ENCODE data around the gene OPTN.
A peak's percentile ranks its signal among the peaks of the same experiment; 100 is the strongest.

OPTN gene

DNA sequence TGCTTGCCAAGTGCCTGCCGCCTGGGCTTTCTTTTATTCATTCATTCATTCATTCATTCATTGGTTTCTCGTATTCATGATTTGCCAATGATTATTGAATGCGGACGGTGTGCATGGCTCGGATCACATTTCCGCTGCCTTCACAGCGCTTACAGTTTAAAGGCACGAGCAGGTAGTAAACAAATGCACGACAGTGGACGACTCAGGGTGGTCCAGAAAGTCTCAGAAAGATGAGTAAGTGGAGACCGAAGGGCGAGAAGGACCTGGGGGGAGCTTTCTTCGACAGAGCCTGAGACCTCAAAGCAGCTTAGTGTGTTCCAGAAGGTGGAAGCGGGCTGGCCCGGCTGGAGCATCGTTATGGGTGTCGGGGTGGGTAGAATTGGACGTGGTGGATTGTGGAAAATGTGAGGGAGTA lies 61.9 kb downstream of the OPTN start:
- H3K4me3 ChIP-seq (ENCODE audit: low read depth, low read length): peak overlapping the region; percentile 78
- DNase-seq (ENCODE audit: low read depth): no peak

DNA sequence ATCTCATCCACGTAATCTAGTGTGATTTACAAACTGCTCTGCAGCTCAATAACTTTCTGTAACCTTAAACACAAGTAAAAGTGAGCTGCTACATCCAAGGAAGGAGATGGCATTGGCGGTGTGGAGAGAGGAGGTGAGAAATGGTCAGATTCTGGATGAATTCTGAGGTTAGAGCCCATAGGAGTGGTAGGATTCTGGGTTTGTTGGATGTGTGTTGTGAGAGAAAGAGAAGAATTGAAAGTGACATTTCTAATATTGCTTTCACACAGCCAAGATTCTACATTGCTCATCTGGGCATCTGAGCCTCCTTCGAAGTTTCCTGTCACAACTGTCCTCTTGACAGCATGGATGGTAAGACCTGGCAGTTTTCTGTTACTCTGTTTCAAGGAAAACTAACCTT lies 63.9 kb downstream of the OPTN start:
- no peak overlapping the region for H3K4me3 ChIP-seq (ENCODE audit: low read depth, low read length)

GRCh38 chr10:13165177-13165576 lies 65.2 kb downstream of the OPTN start:
- DNase-seq (ENCODE audit: low read depth): no peak
- H3K4me3 ChIP-seq (ENCODE audit: low read depth, low read length): no peak overlapping the region

More for the DNA sequence above, 63.9 kb downstream of the OPTN start:
- DNase-seq (ENCODE audit: low read depth): no peak

- no peak for DNase-seq (ENCODE audit: low read depth)
- H3K4me3 ChIP-seq (ENCODE audit: low read depth, low read length): no peak overlapping the region
Observed at GRCh38 chr10:13167568-13167967, 67.6 kb downstream of the OPTN start.

- H3K4me3 ChIP-seq (ENCODE audit: low read depth, low read length): no peak overlapping the region
- DNase-seq (ENCODE audit: low read depth): no peak
Observed at GRCh38 chr10:13168781-13169180, 68.8 kb downstream of the OPTN start.

GRCh38 chr10:13173616-13174015 lies 73.7 kb downstream of the OPTN start:
- no peak for DNase-seq (ENCODE audit: low read depth)
- no peak overlapping the region for H3K4me3 ChIP-seq (ENCODE audit: low read depth, low read length)

DNA sequence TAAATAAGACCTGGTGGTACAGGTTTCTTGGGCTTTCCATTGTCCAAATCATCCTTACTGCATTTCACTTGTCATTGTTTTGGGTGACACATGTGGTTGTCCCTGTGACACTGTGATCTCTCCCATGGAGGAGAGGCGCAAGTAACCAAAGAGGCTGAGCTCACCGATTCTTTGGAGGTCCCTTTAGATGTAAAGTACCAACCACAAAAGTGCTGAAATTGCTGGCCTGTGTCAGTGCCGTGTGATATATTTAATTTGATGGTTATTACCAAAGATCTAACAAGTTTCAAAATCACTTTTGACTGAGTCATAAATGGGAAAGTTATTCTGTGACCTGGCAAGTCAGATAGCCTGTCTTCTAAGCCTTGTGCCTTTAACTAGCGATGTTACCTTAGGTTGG lies 80.8 kb downstream of the OPTN start:
- DNase-seq (ENCODE audit: low read depth): no peak
- no peak overlapping the region for H3K4me3 ChIP-seq (ENCODE audit: low read depth, low read length)

DNA sequence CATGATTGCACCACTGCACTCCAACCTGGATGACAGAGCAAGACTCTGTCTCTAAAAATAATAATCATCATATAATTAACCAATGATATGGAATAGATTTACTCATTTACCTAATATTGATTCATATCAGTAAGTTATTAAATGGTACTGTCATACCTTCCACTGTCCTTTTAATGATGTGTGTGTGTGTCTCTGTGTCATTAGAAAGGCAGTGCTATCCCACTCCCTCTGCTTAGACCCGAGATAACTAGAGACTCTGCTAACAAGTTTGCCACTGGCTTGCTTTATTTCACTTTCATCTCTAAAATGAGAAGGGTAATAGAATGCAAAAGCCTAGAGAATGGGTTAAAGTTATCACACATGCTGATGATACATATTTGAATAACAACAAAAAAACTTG lies 82.5 kb downstream of the OPTN start:
- DNase-seq (ENCODE audit: low read depth): no peak
- no peak overlapping the region for H3K4me3 ChIP-seq (ENCODE audit: low read depth, low read length)

DNA sequence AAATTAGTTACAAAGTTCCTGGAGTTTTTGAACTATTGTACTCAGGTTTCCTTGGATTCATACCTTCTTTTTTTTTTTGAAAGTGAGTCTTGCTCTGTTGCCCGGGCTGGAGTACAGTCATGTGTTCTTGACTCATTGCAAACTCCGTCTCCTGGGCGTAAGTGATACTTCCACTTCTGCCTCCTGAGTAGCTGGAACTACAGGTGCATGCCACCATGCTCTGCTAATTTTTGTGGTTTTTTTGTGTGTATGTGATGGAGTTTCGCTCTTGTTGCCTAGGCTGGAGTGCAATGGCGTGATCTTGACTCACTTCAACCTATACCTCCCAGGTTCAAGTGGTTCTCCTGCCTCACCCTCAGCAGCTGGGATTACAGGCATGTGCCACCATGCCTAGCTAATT lies 83.7 kb downstream of the OPTN start:
- H3K4me3 ChIP-seq (ENCODE audit: low read depth, low read length): no peak overlapping the region
- no peak for DNase-seq (ENCODE audit: low read depth)

DNA sequence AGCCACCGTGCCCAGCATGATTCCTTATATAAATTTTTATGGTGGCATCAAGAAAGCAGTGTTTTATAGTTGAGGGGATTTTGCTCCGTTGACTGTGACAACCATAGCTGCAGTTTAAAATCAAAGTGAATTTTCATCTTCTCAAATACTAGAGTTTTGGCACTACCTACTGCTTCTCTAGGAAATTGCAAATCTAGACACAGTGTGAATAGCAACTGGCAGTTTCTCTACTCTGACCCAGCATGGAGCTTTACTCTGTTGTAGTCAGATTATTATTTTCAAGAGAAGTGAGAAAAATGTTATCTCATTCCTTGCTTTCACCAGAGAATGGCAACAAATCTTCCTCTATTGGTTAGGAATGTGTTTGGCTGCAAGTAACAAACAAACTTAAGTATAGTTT lies 84.3 kb downstream of the OPTN start:
- H3K4me3 ChIP-seq (ENCODE audit: low read depth, low read length): no peak overlapping the region
- no peak for DNase-seq (ENCODE audit: low read depth)

DNA sequence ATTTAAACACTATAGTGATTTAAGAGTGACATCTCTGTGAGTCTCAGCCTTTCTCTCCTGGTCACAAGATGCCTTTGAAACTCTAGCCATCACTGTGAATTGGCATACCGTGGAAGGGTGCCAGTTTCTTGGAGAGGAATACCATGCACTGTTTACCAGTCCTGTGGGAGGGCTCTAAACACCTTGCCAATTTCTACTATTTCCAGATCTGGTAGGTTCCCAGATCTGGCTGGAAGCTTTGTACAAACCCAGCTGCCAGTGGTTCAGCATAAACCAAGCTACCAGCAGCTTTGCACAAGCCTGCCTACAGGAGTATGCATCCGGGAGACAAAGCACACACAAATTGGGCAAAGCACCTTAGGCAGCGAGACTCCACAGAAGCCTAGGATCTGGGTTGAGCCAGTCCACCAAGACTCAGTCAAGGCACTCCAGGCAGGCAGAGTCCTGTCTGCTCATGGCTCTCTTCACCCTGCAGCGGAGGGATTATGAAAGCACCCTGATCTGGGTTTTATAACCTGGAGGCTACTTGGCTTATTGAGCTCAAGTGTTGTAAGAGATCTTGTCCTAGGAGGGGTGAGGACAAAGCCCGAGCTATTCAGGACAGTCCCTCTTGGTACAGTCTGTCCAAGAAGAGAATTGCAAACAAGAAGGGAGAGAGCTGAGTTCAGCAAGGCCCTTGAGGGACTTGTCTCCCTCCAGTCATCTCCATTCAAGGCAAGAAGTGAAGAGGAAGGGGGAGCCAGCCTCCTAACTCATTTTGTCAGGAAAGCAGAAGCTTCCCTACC lies 85.0 kb downstream of the OPTN start:
- no peak for DNase-seq (ENCODE audit: low read depth)

GRCh38 chr10:13187135-13187534 lies 87.2 kb downstream of the OPTN start:
- DNase-seq (ENCODE audit: low read depth): no peak

More for the DNA sequence above, 85.0 kb downstream of the OPTN start:
- H3K4me3 ChIP-seq (ENCODE audit: low read depth, low read length): no peak overlapping the region

More at GRCh38 chr10:13187135-13187534, 87.2 kb downstream of the OPTN start:
- no peak overlapping the region for H3K4me3 ChIP-seq (ENCODE audit: low read depth, low read length)
